NAMALWA (cell line): ENCODE measurements around the gene RFC2.

Experiments
- DNase-seq: peaks from one replicate; pipeline ENCODE4 v3.0.0-alpha.2; 2015; ENCODE audit warnings: low spot score

The RFC2 gene

GRCh38 chr7:74190259-74190658 is 63.9 kb downstream of the RFC2 start:
- DNase-seq: no peak

- DNase-seq: no peak
Observed at GRCh38 chr7:74187915-74188675, 66.1 kb downstream of the RFC2 start.

- DNase-seq: no peak
Observed at GRCh38 chr7:74185636-74186035, 68.6 kb downstream of the RFC2 start.

- DNase-seq: no peak
Observed at GRCh38 chr7:74185016-74185415, 69.2 kb downstream of the RFC2 start.

- DNase-seq: peak; percentile 73
Observed at GRCh38 chr7:74183653-74184450, 70.3 kb downstream of the RFC2 start.

- DNase-seq: no peak
Observed at GRCh38 chr7:74183142-74183541, 71.1 kb downstream of the RFC2 start.

- DNase-seq: no peak
Observed at GRCh38 chr7:74182453-74183090, 71.6 kb downstream of the RFC2 start.

- no peak for DNase-seq
Observed at GRCh38 chr7:74181821-74182220, 72.4 kb downstream of the RFC2 start.
